ENCODE data around the gene ARL5B.

Gene ARL5B

DNA sequence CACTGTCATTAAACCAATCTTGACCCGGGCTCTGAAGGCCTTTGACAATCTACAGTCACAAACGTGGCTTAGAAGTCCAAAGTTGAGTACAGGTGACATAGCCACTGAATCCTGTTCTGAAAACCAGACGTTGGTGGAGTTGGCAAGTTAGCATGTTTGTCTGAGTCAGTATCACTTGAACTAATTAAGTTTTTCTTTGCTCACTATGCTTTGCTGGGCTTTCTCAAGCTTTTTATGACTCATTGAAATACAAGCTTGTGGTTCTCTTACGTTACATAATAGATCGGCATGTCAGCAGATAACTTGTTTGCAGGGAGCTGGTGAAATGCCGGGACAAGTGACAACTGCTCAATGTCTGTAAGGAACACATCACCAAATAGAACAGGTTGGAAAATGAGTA, 53.8 kb downstream of the ARL5B start:
- no peak for DNase-seq

DNA sequence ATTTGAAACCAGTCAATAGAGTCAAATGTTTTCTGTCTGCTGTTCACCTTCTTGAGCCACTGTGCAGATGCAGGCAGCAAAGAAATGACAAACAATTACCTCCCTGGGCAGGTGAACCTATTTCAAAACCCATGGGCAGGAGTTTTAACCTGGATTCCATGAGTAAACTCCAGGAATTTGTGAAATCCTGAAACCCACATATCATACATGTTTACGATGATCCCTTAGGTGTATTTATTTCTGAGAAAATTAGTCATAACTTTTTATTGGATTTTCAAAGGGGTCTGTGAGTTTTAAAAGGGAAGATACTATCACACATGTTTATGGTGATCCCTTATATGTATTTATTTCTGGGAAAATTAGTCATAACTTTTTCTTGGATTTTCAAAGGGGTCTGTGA, 59.8 kb downstream of the ARL5B start:
- DNase-seq = no peak

- DNase-seq = no peak
Observed at GRCh38 chr10:18719811-18720210, 60.6 kb downstream of the ARL5B start.

DNA sequence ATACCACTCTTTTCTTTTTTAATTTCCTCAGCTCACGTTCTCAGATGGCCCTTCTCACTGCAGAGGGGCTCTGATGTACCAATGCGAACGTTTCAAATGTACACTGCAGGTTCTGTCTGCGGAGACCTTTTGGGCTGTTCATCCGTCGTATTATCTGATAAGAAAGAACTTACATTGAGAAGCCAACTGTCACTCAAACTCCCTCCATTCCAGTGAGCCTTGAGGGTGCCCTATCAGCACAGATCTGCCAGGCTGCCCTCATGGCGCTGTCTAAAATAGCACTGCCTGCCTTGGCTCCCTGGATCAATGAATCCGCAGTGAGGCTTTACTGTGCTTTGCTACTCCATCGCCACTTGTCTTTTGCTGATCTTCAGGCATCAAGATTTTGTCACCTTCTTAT, 61.8 kb downstream of the ARL5B start:
- DNase-seq = no peak

GRCh38 chr10:18723801-18724200, 64.6 kb downstream of the ARL5B start:
- no peak for DNase-seq

Measured in CD4-positive, alpha-beta T cell treated with Interleukin-15 for 1 hour (primary cell).